ENCODE data around the gene FAM200B.

Gene FAM200B

GRCh38 chr4:15681372-15682241 is at the start of gene FAM200B:
TSS of gene FAM200B (plus strand) at chr4:15681827. CDS start at chr4:15686978, 5,151 bp downstream.
- FAIRE-seq = peak; percentile 43

DNA sequence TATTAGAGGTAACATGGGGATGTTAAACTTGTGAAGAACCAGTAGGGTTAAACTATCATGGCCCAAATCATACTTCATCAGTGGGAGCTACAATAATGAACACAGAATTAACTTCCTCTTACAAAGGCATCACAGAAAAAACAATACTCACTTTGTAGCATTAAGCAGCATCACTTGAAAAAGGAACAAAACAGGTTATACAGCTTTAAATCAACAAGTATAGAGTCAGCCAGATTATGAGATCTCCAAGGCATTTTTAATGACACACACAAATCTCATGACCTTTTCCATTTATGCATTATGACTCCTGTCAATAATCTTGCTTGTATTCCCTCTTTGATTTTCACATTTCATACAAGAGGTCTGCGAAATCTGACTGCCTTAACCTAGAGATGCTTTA is 44.8 kb upstream of the FAM200B start:
- no peak for FAIRE-seq

- no peak for FAIRE-seq
These were observed 43.2 kb upstream of the FAM200B start for GRCh38 chr4:15638418-15638817.

DNA sequence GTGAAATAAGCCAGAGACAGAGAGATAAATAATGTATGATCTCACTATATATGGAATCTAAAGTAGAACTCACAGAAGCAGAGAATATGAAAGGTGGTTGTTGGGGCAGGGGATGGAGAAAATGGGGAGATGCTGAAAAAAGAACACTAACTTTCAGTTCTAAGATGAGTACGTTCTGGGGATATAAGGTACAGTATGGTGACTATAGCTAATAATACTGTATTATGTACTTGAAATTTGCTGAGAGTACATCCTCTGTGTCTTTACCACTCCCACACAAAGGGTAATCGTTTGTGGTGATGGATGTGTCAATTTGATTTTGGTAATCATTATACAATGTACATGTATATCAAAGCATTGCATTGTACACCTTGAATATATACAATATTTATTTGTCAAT is 33.0 kb upstream of the FAM200B start:
- FAIRE-seq = no peak

GRCh38 chr4:15649914-15650545 is 31.6 kb upstream of the FAM200B start:
- FAIRE-seq = peak; percentile 91

- no peak for FAIRE-seq
These were observed 30.0 kb upstream of the FAM200B start for GRCh38 chr4:15651676-15652075.

GRCh38 chr4:15652191-15652590 is 29.4 kb upstream of the FAM200B start:
- peak; percentile 64 for FAIRE-seq

- FAIRE-seq = peak; percentile 38
These were observed 28.8 kb upstream of the FAM200B start for GRCh38 chr4:15652841-15653240.

GRCh38 chr4:15653420-15653819 is 28.2 kb upstream of the FAM200B start:
- no peak for FAIRE-seq

DNA sequence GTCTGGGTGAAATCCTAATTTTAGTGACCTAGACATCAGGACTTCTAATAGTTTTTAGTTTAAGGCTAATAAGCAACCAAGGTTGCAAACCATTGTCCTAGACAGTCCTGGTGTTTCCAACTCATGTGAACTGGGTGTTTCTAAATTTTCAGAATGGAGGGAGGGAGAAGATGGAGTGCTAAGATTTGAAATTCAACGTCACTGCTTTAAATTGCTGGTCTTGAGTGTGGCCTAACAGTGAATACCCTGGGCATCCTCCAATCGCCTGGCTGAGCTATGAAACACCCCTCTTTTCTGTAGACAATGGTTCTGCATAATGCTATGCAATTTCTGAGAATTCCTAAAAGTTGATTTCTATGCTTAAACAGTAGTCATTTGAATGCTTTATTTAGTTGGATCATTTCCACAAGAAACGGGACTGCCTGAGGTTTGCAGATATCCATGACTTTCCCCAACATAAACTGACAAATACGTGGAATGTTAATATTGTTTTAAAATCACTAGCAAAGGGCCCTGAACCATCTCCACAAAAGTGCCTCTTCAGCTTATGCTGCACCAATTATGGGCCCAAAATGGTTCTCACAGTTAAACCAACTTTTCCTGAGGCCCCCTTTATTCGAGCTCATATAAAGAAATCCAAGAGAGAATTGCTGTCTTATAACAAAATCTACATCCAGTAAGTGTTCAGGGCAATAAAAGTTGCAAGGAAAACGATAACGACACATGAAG is 27.6 kb upstream of the FAM200B start:
- FAIRE-seq = no peak

DNA sequence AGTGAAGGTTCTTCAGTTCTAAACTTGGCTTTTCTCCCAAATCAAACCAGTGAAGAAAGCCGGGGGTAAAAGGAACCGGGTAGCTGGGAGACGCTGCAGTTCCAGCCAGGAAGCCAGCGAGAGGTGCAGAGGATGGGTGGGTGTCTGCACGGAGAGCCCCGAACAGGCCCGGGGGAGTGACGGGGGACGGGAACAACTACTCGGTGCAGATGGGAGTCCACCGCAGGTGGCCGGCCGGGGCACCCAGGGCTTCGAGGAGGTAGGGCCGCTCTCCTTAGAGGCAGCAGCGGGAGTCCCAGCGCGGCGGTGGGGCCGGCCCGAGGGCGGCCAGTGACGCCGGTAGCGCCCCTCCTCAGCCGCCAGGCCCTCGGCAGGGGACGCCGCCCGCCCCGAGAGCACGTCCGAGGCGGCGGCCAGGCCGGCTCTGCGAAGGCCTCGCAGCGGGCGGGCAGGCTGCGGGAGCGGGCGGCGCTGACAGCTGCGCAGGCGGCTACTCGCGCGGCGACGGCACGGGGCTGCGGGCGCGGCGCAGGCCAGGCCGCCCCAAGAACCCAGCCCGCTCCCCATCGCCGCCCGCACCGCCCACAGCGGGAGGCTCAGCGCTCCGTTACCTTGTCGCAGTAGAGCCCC is 26.9 kb upstream of the FAM200B start:
- no peak for FAIRE-seq

- no peak for FAIRE-seq
These were observed 26.2 kb upstream of the FAM200B start, which contains the start of gene FBXL5 for GRCh38 chr4:15655223-15656037. TSS of gene FBXL5 (minus strand) at chr4:15655357. CDS start at chr4:15655287, 70 bp downstream.

DNA sequence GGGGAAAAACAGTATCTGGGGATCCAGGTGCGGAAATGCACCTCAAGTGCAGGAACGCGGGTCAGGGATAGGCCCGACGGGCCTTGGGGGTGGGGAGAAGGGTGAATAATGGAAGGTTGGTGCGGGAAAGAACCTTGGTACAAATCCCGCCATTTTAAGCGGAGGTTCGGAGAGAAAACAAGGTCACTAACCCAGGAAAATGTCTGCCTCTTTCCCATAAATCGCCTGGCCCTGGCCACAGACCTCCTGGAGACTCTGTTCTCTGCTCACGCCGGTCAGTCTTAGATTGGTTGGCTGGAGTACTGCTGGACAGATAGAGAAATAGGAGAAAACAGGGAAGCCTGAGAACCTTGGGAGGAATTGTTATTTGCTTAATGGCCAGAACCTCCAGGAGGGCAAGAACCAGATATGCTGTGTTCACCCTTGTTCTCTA is 25.6 kb upstream of the FAM200B start:
- FAIRE-seq = no peak

GRCh38 chr4:15657366-15657765 is 24.3 kb upstream of the FAM200B start:
- FAIRE-seq = no peak

- no peak for FAIRE-seq
These were observed 23.4 kb upstream of the FAM200B start for GRCh38 chr4:15658136-15658770.

- FAIRE-seq = no peak
These were observed 22.8 kb upstream of the FAM200B start for GRCh38 chr4:15658781-15659180.

DNA sequence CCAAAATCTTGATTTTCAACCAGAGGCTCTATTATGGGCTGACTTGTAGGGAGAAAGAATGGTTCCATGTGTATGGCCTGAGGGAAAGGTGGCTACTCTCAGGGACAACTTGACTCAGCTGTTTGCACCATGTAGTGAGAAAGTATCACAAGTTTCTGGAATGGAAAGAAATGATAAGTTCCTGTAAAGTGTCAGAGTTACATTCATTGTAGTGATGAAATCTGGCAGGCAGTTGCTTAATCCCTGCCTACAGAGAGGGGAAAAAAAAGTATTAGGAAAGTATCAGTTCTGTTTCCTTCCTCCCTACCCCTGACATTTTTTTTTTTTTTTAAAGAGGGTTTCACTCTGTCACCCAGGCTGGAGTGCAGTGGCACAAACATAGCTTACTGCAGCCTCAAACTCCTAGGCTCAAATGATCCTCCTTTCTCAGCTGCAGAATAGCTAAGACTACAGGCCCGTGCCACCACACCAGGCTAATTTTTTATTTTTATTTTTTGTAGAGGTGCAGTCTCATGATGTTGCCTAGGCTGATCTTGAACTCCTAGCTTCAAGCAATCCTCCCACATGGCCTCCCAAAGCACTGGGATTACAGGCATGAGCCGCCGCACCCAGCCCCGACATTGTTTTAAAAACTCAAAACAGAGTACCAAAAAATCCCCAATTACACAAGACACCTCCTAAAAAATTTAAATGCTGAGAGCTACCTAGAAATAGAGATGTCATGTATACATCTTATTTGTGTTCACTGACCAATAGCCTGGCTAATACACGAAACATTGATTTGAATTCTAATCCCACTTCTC is 21.7 kb upstream of the FAM200B start:
- no peak for FAIRE-seq

DNA sequence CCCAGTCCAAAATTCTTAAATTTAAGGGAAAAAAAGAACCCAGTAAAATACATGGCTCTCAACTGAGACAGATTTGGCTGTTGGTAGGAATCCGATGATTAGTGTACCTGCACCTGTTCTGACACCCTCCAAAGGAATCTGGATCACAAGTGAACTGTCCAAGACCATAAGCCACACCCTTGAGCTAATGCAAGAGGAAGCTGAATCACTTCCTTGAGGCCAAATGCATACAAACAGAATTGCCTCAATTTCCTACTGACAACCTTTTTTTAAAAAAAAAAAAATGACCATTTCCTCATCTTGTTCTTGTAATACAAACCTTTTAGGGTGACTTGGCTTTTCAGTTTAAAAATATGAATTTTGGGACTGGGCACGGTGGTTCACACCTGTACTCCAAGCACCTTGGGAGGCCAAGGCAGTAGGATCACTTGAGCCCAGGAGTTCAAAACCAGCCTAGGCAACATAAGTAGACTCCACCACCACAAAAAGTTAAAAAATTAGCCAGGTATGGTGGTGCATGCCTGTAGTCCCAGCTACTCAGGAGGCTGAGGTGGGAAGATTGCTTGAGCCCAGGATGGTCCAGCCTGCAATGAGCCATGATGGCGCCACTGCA is 15.8 kb upstream of the FAM200B start:
- FAIRE-seq = no peak

GRCh38 chr4:15667006-15667405 is 14.6 kb upstream of the FAM200B start:
- FAIRE-seq = no peak

Measured in islet of Langerhans (tissue), 1 donor.